ENCODE data around the gene TRMT6. TPM values are rescaled to one million over a fixed set of nuclear protein-coding genes. Genes with fewer than 3 reads are reported as not detected.

The TRMT6 gene
- 5.3 and 15.2 TPM in 2 replicates for total RNA-seq

GRCh38 chr20:5950271-5951031 is at the start of gene TRMT6, which contains the start of gene MCM8:
TRMT6 (minus strand) TSS chr20:5950533; CDS start chr20:5950405, 128 bp downstream.
MCM8 (plus strand) TSS chr20:5950652; CDS start chr20:5952016, 1,364 bp downstream.

Other genes starting within 250 kb of the TRMT6 start
- 0.74 and 2.7 TPM in 2 replicates for gene SHLD1, start 200.1 kb downstream of the TRMT6 start, total RNA-seq
- under 0.01 and 0.18 TPM in 2 replicates for gene CHGB, start 39.0 kb downstream of the TRMT6 start, total RNA-seq
- 3.9 and 12.0 TPM in 2 replicates for gene MCM8, start 119 bp upstream of the TRMT6 start, total RNA-seq
- 37.1 and 45.2 TPM in 2 replicates for gene CRLS1, start 55.6 kb upstream of the TRMT6 start, total RNA-seq
- gene LRRN4, start 103.5 kb upstream of the TRMT6 start, total RNA-seq = 0.14 TPM in 1 of 2 replicates, not detected in the other
- gene FERMT1, start 172.5 kb upstream of the TRMT6 start, total RNA-seq = 3.0 and 10.9 TPM in 2 replicates